Pancreas (tissue), 10 donors: ENCODE results near the gene SLC44A5. TPM values are rescaled to one million over a fixed set of nuclear protein-coding genes. Genes with fewer than 3 reads are reported as not detected.

Source experiments
- ATAC-seq, 4 donors: fragments of 200-7000 bp; cut with Tn5 transposase; one replicate each; pipeline versions ENCODE4 v1.8.0 to v1.9.1; 2020; ENCODE audit warnings: mild to moderate bottlenecking in 4 of 4, moderate library complexity in 4 of 4
- DNase-seq, 6 donors: peaks; one replicate each; pipeline ENCODE4 v3.0.0-alpha.2; 2020
- FAIRE-seq: peaks from 2 replicates; lab custom pipeline; 2012; peaks lifted over from hg19 to GRCh38; lab: Jason Lieb, UNC
- H3K27ac ChIP-seq, 4 donors: fragments of 200-600 bp; sonication (generic); 1 replicate in 3 of 4; 2 replicates in 1 of 4; pipeline versions ENCODE4 v1.5.0 to v1.8.0; 2020
- H3K27me3 ChIP-seq, 4 donors: fragments of 200-600 bp; one replicate each; pipeline ENCODE4 v1.8.0; 2021
- H3K36me3 ChIP-seq, 3 donors: fragments of 200-600 bp; sonication (generic) in 1 of 3; one replicate each; pipeline versions ENCODE4 v1.5.0 to v1.8.0; 2020 to 2021
- H3K4me1 ChIP-seq, 3 donors: fragments of 200-600 bp; one replicate each; pipeline ENCODE4 v1.8.0; 2021
- H3K4me3 ChIP-seq, 4 donors: fragments of 200-600 bp; sonication (generic) in 2 of 4; one replicate each; pipeline versions ENCODE4 v1.5.0 to v1.8.0; 2020 to 2021
- H3K9me3 ChIP-seq, 4 donors: fragments of 200-600 bp; one replicate each; pipeline ENCODE4 v1.8.0; 2021
- CTCF ChIP-seq, 4 donors: fragments of 200-600 bp; sonication (generic) in 3 of 4; IDR thresholded peaks; one replicate each; pipeline versions ENCODE4 v1.5.0 to v1.8.0; 2021; ENCODE audit warnings: antibody characterized with exemption in 4 of 4
- WGBS, 2 donors: extraction: QIAGEN DNeasy Blood & Tissue Kit; methylation state at CpG; one replicate each; pipeline ENCODE4 v1.1.7; 2013; 5-methylcytosine and 5-hydroxymethylcytosine counted together
- intact Hi-C, 3 donors: fragments of 100-400 bp; cut with DNase I; formaldehyde crosslinking; loops; one replicate each; pipeline versions ENCODE4 v1.11.1 to v1.14.2; 2022
- polyA plus RNA-seq, 2 donors: library from polyadenylated mRNA; stranded (reverse); fragments of 200-250 nt; gene quantifications; one replicate each; pipeline ENCODE4 v1.2.3, GENCODE V29; 2013
- total RNA-seq, 6 donors: library from RNA; stranded (reverse); fragmentation: NEBNext Ultra II Directional in 4 of 6; extraction: Animal tissue kit (Norgen Biotek cat#: 25700) in 4 of 6; gene quantifications; one replicate each; pipeline versions ENCODE4 v1.2.1 to v1.2.4, GENCODE V29; 2021 to 2023
- donor health status: healthy with polysubstance abuse.
- donor health status: DM: no; HTN: no; CAD: no; lungs with moderate emphysema.
- donor health status: DM: no; HTN: no; CAD: no.
- donor health status: control.
- donor health status: control.
- donor health status: Bipolar disorder and iron deficiency.
- donor health status: DM: yes; HTN: yes; CAD: no.
- donor health status: DM: no; HTN: no; CAD: no.
- donor health status: DM: no; HTN: no; CAD: no.
- donor health status: DM: yes; HTN: yes; CAD: no.

The SLC44A5 gene
- total and polyA plus RNA-seq, 8 donors: 0.16 to 3.4 (median 1.2) TPM

- Histone ChIP-seq H3K4me3 (no peak overlapping the region), H3K9me3 (no peaks in the 10 kb centered on the region), H3K4me1 (no peaks in the 10 kb centered on the region), H3K27ac (no peak overlapping the region), H3K27me3 (no peaks in the 10 kb centered on the region), H3K36me3 (no peaks in the 10 kb centered on the region)
- intact Hi-C loops: no loop called here
- TF ChIP-seq CTCF (IDR thresholded peaks at IDR 0.05): no peak
- no peak for FAIRE-seq
- ATAC-seq: peak in 1 of 4 donors; percentile 46
- DNase-seq: no peak
- 62 to 67% methylated on average over 5 of the region's 5 CpGs for WGBS, 2 donors
These were observed 138.6 kb downstream of the SLC44A5 start for GRCh38 chr1:75472089-75472970.

DNA sequence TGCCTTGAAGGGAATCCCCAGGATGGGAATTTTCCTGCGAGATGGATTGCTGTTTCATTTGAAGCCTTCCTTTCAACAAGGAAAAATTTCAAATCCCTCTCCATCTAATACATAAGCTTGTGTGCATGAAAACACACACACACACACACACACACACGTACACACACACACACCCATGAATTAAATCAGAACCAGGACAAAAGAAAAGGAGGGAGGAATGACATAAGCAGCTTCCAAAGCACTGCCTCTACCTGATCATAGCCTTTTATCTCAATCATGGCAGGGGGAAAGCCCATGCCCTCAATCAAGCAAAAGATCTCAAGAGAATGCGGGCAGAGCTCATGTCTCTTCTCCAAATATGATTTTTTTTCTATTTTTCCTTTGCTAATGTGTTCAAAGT is 139.7 kb downstream of the SLC44A5 start:
- no peak for FAIRE-seq
- Histone ChIP-seq H3K36me3 (no peaks in the 10 kb centered on the region), H3K27me3 (no peaks in the 10 kb centered on the region), H3K9me3 (no peaks in the 10 kb centered on the region), H3K27ac (no peak overlapping the region), H3K4me1 (no peaks in the 10 kb centered on the region), H3K4me3 (no peak overlapping the region)
- no peak for ATAC-seq
- 60 to 63% methylated on average over 3 of the region's 3 CpGs for WGBS, 2 donors
- DNase-seq: no peak
- no peak for TF ChIP-seq CTCF (IDR thresholded peaks at IDR 0.05)
- intact Hi-C loops: no loop called here

DNA sequence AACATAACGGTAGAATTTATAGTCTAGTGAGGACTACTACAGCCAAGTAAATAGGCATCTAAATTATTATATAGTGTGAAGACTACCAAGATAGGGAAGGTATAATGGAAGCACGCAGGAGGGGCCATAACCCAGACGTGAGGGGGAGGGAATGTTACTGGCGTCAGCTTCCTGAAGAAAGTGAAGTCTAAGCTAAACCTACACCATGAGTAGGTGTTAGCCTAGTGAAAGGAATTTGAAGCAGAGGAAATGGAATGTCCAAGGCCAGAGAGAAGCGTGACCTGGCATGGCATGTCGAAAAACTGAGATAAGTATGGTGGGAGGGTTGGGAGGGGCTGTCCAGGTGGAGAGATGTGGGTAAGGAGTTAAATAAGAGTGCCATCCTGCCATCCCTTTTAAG is 140.5 kb downstream of the SLC44A5 start:
- no peak overlapping the region for H3K4me3 ChIP-seq
- no peaks in the 10 kb centered on the region for H3K9me3 ChIP-seq
- ATAC-seq (no peak), DNase-seq (no peak), FAIRE-seq (no peak)
- no peak for TF ChIP-seq CTCF (IDR thresholded peaks at IDR 0.05)
- no peaks in the 10 kb centered on the region for H3K27me3 ChIP-seq
- WGBS, 2 donors: 47 to 48% methylated on average over 6 of the region's 6 CpGs
- H3K36me3 ChIP-seq: no peaks in the 10 kb centered on the region
- H3K4me1 ChIP-seq: no peaks in the 10 kb centered on the region
- no peak overlapping the region for H3K27ac ChIP-seq
- intact Hi-C loops: no loop called here

- FAIRE-seq (no peak), ATAC-seq (no peak), DNase-seq (no peak)
- TF ChIP-seq CTCF (IDR thresholded peaks at IDR 0.05): no peak
- Histone ChIP-seq H3K4me3 (no peak overlapping the region), H3K36me3 (no peaks in the 10 kb centered on the region), H3K9me3 (no peaks in the 10 kb centered on the region), H3K27me3 (no peaks in the 10 kb centered on the region), H3K4me1 (no peaks in the 10 kb centered on the region), H3K27ac (no peak overlapping the region)
- 55 to 58% methylated on average over 7 of the region's 7 CpGs for WGBS, 2 donors
- intact Hi-C loops: no loop called here
These were observed 141.2 kb downstream of the SLC44A5 start for GRCh38 chr1:75469586-75470173.
